HG03457 (cell line): ENCODE results near the gene NFATC2.
"Not testable (repeated sequence)": the region's sequence is repeated elsewhere in the genome, so short reads cannot be mapped to it uniquely, and the experiment has no call there.

ENCODE experiments used
- ATAC-seq: cut with Tn5 transposase; IDR thresholded peaks from one replicate; pipeline ENCODE4 v1.9.1; 2021; ENCODE audit warnings: moderate number of reproducible peaks; ENCODE audit not compliant: unreplicated experiment

NFATC2 gene

GRCh38 chr20:51541189-51542032 is 1.1 kb downstream of the NFATC2 start:
- no peak for ATAC-seq

- ATAC-seq: no peak
These were observed 1.9 kb downstream of the NFATC2 start for GRCh38 chr20:51540580-51540979.

GRCh38 chr20:51540074-51540473 is 2.4 kb downstream of the NFATC2 start:
- not testable (repeated sequence) for ATAC-seq

- no peak for ATAC-seq
These were observed 6.1 kb downstream of the NFATC2 start for GRCh38 chr20:51536116-51537069.

GRCh38 chr20:51535674-51536073 is 6.8 kb downstream of the NFATC2 start:
- ATAC-seq: no peak

GRCh38 chr20:51535075-51535386 is 7.5 kb downstream of the NFATC2 start:
- no peak for ATAC-seq

- ATAC-seq: no peak
These were observed 9.0 kb downstream of the NFATC2 start for GRCh38 chr20:51533291-51534172.

GRCh38 chr20:51532577-51533191 is 9.8 kb downstream of the NFATC2 start:
- ATAC-seq: no peak

GRCh38 chr20:51531712-51532456 is 10.6 kb downstream of the NFATC2 start:
- ATAC-seq: no peak

- ATAC-seq: peak; percentile 34
These were observed 11.3 kb downstream of the NFATC2 start for GRCh38 chr20:51531141-51531710.

GRCh38 chr20:51529758-51530157 is 12.8 kb downstream of the NFATC2 start:
- ATAC-seq: no peak

- no peak for ATAC-seq
These were observed 13.3 kb downstream of the NFATC2 start for GRCh38 chr20:51529081-51529681.

GRCh38 chr20:51528263-51529027 is 14.1 kb downstream of the NFATC2 start:
- ATAC-seq: no peak

- no peak for ATAC-seq
These were observed 15.8 kb downstream of the NFATC2 start for GRCh38 chr20:51526754-51527153.

- ATAC-seq: no peak
These were observed 16.4 kb downstream of the NFATC2 start for GRCh38 chr20:51526106-51526470.

- no peak for ATAC-seq
These were observed 17.0 kb downstream of the NFATC2 start for GRCh38 chr20:51525241-51526105.

GRCh38 chr20:51523276-51524013 is 19.1 kb downstream of the NFATC2 start:
- ATAC-seq: no peak
